Fibroblast of skin of abdomen (primary cell): ENCODE data around the gene SLAMF9.
A peak's percentile ranks its signal among the peaks of the same experiment; 100 is the strongest.

Source experiments
- DNase-seq: peaks from one replicate; pipeline ENCODE4 v3.0.0-alpha.2; 2013

Gene SLAMF9

GRCh38 chr1:159945483-159946241 lies 8.4 kb downstream of the SLAMF9 start, which contains the start of gene IGSF9:
Gene IGSF9, minus strand, starts transcription at chr1:159945613. Its CDS starts 2,159 bp downstream, at chr1:159943454.
- peak; percentile 79 for DNase-seq

DNA sequence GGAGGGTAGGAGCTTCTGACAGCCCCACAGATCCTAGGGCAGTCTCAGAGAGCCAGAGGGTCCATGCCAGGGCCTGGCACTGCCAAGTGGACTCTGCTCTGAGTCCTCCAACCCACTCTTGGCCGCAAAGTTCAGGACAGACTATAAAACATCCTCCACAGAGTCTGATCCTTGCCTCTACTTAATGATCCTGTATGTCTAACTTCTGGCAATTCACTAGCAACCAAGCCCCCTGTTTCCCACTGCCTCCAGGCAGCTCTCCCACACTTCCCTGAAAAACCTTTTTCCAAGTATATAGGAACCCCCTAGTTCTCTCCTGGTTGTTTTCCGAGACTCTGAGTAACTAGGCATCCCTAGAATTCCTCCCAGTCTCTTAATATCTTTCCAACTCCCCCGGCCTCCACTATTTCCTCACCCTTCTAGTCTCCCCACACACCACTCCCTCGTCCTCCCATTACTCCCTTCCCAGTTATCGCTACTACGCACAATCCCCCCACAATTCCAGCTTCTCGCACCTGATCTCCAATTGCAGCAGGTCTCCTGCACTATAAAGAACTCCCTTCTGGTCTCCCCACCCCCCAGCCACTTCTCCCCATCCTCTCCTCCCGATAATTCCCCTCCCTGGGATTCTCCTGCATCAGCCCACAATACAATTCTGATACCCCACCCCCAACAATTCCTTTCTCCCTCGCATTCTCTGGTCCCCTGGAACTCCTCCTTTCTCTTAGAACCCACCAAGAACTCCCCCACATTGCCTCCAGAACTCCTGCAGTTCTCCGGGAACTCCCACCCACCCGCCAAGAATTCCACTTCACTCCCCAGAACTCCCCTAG lies 9.2 kb downstream of the SLAMF9 start:
- no peak for DNase-seq

GRCh38 chr1:159943908-159944622 lies 10.0 kb downstream of the SLAMF9 start:
- no peak for DNase-seq

DNA sequence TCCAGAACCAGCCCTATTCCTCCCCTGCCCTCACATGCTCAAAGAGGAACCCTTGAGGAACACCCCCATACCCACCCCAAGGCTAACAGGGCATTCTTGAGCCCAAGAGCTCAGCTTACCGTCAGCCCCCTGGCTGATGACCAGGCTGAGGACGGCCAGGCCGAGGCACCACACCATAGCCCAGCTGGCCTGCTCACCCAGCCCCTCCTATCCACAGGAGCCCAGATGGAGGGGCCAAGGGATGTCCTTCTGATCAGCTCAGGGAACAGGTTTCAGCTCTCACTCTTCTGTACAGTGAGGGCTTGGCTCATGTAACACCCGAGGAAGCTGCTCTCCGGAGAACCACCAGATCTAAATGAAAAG lies 10.8 kb downstream of the SLAMF9 start:
- DNase-seq: no peak

DNA sequence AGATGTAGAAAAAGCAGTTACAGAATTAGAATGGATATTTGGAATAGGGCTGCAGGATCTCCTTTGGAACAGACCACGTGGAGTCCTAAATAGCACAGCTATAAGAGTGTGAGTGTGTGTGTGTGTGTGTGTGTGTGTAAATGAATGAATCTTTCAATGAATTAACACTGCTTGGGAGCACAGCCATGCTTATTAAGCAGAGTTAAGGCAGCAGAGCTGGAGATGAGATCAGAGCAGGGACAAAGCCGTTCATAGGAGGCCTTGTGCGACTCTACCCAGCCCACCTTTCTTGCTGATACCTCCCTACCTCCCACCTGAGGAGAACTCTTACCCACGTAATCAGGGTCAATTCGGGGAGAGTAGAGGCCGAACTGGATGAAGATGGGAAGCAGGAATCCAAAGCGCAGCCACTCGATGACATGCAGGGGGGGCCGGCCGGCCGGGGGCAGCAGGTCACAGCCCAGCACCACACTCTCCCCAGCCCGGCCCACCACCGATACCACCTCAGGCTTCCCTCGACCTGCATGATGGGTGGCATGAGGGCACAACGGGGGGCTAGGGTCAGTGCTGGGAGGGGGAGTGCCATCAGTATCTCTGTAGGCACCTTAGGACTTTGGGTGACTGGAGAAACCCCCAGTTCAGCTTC lies 11.3 kb downstream of the SLAMF9 start:
- no peak for DNase-seq

- no peak for DNase-seq
Measured at GRCh38 chr1:159941591-159942560, 12.2 kb downstream of the SLAMF9 start.

DNA sequence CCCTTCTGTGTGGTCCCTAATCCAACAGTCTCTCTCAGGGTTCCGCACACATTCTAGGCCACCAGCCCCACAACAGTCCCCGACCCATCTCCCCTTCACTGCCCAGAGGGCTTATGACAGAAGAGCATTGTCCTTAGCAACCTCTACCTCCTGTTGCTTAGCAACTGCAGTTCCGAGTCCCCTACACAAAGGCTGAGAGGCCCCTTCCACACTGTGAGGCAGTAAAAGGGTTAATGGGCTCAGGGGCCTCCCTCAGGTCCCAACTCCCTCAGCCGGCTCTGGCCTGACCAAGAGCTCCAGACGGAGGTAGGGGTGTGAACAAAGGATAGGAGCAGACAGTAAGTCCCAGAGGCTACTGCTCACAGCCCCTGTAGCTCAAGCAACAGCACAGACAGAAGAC lies 12.9 kb downstream of the SLAMF9 start:
- no peak for DNase-seq

DNA sequence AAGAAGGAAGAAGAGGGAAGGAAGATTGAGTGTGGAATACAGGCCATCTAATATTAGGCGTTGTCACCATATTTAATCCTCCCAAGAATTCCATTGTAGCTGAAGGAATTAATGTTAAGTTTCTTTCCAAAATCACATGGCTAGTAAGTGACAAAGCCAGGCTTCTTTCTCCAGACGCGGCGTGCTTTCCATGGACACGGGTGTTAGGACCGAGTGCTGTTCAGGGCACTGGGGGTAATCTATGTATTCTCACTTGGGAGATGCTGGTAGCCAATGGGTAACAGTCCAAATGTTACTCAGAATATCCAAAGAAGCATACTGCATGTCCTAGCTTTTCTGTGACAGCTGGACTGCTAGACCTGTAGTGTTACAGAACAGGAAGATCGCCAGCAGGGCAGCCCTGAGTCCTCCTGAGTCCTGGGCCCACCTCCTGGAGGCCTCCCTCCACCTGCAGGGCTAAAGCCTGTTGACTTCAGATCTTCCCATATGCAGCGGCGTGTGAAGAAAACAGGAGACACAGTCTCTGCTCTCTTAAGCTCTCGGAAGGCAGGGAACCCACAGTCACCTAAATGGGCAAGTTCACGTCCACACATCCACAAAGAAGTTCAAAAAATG lies 13.9 kb downstream of the SLAMF9 start:
- DNase-seq: no peak

DNA sequence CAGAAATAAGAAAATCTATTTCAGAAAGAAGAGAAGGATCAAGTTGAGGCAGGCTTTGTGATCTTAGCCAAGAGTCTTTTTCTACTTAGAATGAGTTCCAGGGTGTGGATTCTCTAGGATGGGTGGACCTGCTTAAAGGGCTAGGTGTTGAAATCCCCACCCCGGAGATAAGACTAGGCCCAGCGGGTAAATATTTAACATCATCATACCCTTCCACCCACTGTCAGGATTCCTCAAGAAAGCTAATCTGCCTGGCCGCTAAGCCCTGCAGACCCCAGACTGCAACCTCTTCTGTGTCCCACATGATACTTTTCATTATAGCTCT lies 14.4 kb downstream of the SLAMF9 start:
- no peak for DNase-seq

- DNase-seq: no peak
Measured at GRCh38 chr1:159938905-159939677, 14.9 kb downstream of the SLAMF9 start.

DNA sequence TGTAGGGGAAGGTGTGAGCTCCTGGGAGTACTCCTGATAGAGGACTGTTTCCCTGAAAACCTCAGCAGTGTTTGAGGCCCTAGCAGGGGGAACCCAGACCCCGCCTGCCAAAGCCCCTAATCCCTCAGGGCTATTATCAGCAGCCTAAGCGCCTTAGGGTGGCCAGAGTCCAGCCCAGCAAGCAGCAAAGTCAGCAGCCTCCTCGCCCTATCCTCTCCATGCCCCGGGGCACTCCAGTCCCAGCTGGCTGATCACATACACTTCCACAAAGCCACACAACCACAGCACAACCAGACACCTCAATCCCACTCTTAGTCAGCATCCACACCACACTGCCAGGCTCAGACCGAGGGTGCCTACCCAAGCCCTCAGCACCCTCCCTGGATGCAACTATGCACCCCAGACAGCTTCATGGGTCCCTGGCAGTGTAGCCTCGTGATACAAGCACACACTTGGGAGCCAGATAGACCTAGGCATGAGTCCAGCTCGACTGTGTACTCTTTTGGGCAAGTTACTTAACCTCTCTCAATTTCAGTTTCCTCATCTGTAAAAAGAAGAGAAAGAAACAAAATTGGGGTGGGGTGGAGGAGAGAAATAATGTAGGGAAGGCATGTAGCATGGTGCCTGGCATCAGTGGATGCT lies 15.7 kb downstream of the SLAMF9 start:
- no peak for DNase-seq

DNA sequence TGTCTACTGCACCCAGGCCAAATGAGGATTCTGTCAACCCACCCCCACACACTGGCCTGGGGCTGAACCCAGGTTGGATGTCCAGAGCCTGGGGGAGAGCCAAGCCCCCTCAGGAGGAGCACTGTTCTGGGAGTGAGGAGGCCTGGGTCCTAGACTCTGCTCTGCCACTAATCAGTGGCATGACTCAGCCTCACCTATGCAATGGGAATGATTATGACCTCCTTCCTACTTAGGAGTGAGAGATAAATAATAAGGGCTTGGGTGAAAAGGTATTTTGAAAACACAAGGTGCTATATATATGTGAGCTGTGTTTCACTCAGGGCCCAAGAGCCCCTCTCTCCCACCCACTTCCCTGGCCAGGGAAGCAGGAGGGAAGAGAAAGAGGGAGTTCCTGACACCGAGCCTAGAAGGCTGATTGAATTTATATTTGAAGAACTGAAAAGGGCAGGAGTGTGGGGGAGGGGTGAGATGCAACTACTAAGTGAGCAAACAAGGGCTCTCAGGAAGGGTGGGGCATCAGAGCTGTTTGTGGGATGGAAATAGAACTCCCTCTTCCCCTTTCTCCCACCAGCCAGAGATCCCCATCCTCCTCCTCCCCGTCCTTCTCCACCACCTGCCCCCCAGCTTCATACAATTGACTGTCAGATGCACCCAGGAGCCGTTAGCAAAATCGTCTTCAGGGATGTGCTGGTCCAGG lies 16.8 kb downstream of the SLAMF9 start:
- DNase-seq: no peak

DNA sequence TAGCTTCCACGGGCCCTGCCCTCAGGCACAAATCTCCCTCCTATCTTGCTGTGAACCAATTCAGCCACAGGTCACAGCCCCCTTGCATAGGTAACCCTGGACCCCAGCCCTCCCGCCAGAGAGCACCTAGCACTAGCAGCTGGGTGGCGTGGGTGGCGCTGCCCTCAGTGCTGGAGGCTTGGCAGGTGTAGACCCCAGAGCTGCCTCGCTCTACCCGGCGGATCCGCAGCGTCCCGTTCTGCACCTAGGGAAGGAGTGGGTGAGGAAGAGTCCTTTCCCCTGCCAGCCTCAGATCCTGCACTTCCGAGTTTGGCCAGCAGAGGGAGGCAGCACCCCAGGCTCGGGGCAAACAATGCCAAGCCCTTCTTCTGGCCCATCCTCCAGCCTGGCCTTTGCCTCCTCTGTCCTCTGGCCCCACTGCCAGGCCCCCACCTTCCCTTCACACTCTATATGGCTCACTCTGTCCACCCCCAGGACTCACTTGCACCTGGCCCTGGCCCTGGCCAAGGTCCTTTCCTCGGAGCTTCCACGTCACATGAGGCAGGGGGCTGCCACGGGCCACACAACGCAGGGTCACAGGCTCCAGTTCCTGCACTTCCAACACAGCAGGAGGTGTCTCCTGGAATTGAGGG lies 17.6 kb downstream of the SLAMF9 start:
- peak; percentile 43 for DNase-seq

DNA sequence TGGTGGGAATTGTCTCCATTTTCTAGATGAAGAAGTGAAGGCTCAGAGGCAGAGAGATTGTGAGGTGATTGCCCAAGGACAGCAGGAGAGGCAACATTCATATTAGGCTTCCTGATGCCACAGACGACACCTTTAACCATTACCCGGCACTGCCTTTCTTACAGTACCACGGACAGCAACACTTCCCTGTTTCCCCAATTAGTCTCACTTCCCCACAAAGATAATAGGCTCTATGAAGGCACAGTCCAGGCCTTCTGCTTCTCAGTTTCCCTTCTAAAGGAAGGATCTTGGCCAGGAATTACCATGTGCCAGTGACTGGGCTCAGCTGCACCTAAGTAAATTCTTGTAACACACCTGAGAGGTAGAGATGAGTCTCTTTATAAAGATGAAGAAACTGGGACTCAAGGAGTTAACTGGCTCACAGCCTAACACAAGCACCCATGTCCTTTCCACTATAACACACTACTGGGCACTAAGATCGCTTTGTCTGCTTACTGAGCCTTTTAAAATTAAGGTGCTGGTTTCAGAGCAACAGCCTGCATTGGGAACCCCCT lies 18.2 kb downstream of the SLAMF9 start:
- DNase-seq: no peak

- DNase-seq: no peak
Measured at GRCh38 chr1:159935305-159935704, 18.7 kb downstream of the SLAMF9 start.

DNA sequence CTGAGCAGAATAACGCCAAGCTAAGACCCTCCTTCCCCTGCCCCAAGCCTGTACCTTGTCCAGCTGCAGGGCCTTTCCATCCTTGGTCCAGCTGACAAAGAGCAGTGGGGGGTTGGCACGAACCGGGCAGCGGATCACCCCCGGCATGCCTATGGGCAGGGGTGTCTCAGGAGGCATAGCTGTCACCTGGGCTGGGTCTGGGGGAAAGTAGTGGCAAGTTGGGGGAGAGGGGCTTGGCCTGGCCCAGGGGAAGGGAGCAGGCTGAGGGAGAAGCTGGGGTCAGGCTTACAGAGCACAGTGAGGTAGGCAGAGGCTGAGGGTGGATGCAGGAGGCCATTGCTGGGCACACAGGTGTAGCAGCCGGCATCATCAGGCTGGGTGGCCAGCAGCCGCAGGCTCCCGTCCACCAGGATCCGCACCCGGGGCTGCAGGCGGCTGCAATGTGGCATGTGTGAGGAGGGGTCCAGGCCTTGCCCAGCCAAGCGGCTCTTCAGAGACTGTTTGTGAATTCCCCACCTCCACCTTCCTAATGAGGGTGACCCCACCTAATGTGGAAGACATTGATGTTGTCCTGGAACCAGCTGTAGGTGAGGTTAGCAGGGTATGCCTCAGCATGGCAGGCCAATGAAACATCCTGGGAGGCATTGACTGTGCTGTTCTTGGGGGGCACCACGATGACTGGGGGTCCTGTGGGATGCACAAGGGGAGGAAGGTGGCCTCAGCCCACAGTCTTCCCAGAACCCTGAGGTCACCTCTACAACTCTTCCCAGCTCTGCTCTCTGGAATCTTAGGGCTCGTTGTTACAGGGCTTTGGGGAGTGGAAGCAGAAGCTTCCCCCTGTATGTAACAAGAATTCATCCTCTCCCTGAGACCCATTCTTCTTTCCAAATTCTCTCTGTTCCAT lies 19.6 kb downstream of the SLAMF9 start:
- no peak for DNase-seq

GRCh38 chr1:159933347-159933746 lies 20.7 kb downstream of the SLAMF9 start:
- no peak for DNase-seq
